ENCODE measurements around the gene DPY19L1.
"Not testable (repeated sequence)": the region's sequence is repeated elsewhere in the genome, so short reads cannot be mapped to it uniquely, and the experiment has no call there.

The DPY19L1 gene

DNA sequence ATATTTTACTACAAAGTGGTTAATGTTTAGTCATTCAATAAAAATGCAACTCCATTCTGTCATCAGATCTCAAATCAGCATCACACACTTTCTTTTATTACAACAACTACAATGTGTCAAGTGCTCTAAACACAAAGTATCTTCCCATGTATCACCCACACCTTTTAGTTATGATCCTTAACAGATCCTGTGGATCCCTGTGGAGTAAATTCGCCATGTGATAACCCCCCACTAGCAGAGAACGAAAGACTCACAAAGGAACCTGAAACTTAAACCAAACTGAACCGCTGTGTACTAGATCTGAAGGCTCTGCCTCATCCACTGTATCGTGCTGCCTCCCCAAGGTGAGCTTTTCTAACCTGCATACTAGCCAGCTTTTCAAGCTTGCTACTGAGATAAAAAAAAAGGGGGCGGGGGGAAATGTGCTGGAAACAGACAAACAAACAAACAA lies 1.7 kb downstream of the DPY19L1 start:
- FAIRE-seq (peak; percentile 53), DNase-seq (ENCODE audit: low spot score) (peak; percentile 44)

DNA sequence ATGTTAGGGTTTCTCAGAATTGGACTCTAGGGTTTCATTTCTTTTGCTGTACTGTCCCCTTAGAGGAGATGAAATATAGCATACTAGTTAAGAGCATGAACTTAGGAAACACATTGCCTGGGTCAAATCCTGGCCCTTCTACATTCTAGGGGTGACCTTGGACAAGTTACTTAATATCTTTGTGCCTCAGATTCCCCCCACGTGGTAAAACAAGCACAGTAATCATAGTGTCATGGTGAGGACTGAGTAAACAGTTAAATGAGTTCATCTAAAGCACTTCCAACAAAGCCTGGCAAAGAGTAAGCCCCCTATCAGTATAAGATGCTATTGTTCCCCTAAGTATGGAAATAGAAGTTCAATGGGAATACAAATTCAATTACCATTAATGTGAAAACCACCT lies 5.1 kb downstream of the DPY19L1 start:
- FAIRE-seq, result no peak
- DNase-seq (ENCODE audit: low spot score), result no peak

DNA sequence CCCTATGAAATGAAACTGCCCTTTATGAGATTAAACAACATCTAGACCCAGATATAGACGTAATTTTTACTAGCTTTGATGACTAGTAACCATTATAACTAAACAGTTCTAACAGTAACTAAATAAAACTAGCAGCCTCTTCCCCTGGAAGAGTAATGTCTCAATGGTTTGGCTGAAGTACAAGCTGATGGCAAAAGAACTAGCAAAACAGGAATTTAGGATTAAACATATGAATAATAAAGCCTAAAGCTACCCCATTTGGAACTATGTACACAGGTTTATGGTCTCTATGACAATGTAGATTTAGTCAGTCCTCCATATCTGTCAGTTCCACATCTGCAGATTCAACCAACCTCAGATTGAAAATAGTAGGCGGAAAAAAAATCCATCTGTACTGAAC lies 6.4 kb downstream of the DPY19L1 start:
- no peak for FAIRE-seq
- no peak for DNase-seq (ENCODE audit: low spot score)

DNA sequence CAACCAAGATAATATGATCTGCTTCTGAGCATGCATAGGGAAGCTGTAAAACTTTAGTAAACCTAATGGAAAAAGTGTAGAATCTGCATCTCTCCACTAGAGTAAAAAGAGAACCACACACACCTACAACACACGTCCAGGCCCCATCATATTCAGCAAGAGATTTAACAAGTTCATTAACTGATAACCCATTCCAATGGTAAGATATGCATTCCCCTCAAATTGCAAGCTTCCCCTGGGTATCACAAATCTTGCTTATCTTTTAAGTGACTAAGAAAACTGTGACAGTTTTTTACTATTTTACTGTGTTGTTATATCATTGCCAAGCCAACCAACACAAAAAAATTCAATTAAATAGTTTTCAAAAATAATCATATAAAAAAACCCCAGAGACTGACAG lies 8.0 kb downstream of the DPY19L1 start:
- DNase-seq (ENCODE audit: low spot score) (no peak), FAIRE-seq (no peak)

DNA sequence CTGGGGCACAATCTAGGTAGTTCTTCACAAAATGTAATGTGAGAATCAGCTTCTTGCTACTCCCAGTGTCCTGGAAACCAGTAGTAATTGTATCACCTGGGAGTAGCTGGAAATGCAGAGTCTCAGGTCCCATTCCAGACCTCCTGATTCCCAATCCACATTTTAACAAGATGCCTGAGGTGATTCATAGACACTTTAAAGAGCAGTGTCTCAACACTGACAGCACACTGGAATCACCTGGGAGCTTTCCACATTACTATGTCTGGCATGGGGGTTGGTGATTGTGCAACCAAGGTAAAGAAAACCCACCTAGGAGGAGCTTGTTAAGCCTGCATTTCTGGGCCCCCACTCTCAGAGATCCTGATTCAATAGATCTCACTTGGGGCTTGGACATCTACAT lies 11.1 kb downstream of the DPY19L1 start:
- DNase-seq (ENCODE audit: low spot score), result no peak
- no peak for FAIRE-seq

DNA sequence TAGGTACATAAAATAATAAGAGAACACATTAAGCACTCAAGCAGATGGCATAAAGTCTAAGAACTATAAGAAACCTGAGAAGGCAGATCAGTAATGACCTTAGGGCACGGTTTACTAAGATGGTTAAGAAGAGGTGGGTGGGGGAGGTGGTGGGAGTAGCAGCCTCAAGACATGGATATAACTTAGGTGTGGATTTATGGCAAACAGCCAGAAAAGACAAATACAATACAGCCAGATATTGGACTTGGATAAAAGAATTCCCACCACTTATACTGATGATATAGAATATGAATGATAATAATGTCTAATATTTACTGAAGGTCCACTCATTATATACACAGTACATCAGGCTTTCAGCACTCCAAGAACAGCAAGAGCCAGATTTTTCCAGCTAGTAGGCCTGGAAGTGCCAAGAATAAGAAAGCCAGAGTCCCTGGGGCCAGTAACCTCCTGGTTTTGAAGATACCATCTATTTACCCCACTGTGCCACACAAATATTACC lies 11.9 kb downstream of the DPY19L1 start:
- no peak for FAIRE-seq
- no peak for DNase-seq (ENCODE audit: low spot score)

DNA sequence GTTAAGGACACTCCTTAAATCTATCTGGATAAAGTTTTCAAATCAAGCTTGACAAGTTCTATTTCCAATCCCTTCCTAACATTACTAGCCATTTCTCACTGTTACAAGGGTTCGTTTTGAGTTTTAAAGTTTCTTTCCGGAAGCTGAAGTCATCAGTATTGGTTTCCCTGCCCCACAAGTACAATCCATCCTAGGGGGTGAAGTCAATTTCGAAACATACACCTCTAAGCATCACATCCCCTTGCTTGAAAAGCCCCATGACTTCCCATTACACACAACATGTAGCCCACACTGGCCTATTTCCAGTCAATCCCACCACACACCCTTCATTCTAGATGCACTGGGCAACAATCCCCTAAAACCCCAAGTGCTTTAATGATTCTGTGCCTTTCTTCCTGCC lies 13.0 kb downstream of the DPY19L1 start:
- FAIRE-seq (no peak), DNase-seq (ENCODE audit: low spot score) (no peak)

DNA sequence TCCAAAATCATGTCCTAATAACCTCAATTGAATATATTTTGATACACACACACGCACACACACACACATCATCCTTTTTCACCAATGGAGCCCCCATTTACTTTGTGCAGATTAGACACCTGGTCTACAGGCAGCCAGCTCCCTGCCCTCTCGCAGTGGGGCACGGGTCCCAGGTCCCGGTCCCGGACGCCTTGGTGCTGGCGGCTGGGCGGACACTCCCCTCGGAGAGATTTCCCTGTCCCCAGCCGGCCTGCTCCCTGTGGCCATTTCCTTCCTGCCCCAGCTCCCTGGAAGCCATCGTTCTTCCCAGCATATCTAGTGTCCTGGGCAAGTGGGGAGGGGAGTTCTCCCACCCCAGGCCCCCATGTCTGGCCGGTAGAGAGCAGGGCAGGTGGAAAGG lies 14.6 kb downstream of the DPY19L1 start:
- FAIRE-seq, result no peak

DNA sequence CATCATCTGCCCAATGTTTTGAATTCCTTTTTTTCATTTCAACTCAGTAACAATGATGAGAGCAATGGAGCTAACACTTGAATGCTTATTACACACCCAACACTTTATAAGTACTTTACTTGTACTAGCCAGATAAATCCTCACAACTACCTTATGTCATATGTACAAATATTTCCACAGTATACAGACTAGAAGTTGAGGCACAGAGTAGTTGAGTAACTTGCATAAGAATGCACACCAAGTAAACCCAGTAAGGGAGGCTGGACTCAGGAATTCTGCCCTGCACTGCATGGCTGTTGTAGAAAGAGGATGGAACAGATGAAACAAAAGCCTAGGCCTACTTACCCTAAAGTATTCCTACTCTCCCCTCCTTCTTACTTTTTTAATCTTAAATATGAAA lies 15.8 kb downstream of the DPY19L1 start:
- DNase-seq (ENCODE audit: low spot score) (no peak), FAIRE-seq (no peak)

More for the DNA sequence above, 14.6 kb downstream of the DPY19L1 start:
- DNase-seq (ENCODE audit: low spot score), result no peak

DNA sequence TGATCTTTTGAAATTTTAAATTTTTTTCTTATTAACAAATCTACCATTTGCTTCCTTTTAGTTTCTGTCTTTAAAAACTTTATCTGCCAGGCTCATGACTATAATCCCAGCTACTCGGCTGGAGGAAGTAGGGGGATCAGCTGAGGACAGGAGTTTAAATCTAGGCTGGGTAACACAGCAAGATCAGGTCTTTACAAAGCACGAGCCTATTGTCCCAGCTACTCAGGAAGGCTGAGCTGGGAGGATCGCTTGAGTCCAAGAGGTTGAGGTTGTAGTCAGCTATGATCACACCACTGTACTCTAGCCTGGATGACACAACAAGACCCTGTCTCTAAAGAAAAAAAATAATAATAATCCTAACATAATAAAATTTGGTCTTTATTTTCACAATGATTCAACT lies 17.5 kb downstream of the DPY19L1 start:
- FAIRE-seq (no peak), DNase-seq (ENCODE audit: low spot score) (no peak)

DNA sequence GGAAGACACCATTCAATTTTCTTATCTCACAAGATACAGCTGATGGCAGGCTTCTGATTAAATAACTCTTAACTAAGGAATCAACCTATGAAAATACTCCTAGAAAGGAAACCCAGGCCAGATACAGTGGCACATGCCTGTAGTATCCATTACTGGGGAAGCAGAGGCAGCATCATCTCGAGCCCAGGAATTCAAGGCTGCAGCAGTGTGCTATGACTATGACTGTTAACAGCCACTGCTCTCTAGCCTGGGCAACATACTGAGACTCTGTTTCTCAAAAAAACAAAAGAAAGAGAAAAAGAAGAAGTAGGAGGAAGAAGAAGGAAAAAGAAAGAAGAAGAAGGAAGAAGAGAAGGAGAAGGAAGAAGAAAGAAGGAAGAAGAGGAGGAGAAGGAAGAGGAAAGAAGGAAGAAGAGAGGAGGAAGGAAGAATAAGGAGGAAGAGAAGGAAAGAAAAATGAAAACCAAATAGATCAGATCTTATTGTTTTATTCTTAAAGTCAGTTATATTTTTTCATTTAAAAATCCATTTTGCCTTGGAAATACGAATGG lies 18.0 kb downstream of the DPY19L1 start:
- DNase-seq (ENCODE audit: low spot score), result no peak

DNA sequence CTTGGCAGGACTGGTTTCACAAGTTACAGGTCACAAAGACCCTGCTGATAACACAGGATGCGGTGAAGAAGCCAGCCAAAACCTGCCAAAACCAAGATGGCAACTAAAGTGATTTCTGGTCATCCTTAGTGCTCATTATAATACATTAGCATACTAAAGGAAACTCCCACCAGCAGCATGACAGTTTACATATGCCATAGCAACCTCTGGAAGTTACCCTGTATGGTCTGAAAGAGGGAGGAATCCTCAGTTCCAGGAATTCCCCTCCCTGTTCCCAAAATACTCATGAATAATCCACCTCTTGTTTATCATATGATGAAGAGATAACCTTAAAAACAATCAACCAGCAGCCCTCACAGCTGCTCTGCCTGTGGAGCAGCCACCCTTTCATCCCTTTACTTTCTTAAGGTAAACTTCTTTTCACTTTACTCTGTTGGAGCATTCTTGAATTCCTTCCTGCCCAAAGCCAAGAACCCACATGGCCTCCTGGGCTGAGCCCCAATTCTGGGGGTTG lies 21.9 kb downstream of the DPY19L1 start:
- no peak for FAIRE-seq
- no peak for DNase-seq (ENCODE audit: low spot score)

More for the DNA sequence above, 18.0 kb downstream of the DPY19L1 start:
- no peak for FAIRE-seq

DNA sequence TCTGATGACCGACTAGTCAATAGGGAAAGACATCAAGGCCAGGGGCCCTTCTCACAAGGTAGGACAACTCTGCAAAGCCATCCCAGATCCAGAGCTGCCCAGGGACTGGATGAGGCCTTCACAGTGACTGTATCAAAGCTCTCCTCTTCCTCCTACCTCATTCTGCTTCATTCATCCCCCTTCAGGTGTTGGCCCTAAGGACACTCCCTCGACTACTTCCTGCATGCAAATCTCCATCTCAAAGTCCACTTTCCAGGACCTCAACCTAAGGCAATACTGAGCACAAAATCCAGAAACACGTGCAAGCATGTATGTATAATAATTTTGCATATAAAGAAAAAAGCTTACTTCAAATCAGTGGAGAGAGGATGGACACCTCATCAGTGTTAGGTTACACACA lies 25.1 kb downstream of the DPY19L1 start:
- FAIRE-seq, result no peak
- no peak for DNase-seq (ENCODE audit: low spot score)

DNA sequence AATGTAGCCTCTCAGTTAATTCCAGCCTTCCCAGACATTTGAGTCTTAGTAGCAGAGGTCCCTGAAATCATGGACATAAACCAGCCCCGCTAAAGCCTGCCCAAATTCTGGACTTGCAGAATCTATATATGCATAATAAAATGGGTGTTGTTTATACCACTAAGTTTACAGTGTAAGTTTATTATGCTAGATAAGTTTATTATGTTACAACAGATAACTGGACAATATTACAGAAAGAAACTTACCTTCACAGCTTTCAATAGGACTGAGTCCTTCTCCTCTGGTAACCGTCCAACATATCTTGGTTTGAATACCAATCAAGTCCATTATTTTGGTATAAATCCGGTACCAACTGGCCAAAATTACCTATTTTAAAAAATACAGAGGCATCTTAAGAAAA lies 26.2 kb downstream of the DPY19L1 start:
- no peak for FAIRE-seq

DNA sequence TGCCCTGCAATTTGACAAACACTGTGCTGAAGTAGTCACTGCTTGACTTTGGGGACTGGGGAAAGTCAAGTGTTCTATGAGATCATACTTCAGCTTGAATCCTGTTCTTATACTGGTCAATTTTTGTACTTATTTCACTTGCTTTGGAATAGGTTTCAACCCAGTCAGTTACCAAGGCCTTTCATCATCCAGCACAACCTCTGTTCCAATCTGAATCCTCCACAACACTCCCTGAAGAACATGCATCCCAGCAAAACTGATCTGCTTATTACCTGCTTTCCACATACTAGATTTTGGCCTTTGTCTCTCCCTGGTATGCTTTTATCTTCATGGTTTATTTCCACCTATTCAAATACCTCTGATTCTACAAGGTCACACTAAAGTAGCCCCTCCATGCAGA lies 29.5 kb downstream of the DPY19L1 start:
- FAIRE-seq, result no peak
- no peak for DNase-seq (ENCODE audit: low spot score)

More for the DNA sequence above, 26.2 kb downstream of the DPY19L1 start:
- no peak for DNase-seq (ENCODE audit: low spot score)

DNA sequence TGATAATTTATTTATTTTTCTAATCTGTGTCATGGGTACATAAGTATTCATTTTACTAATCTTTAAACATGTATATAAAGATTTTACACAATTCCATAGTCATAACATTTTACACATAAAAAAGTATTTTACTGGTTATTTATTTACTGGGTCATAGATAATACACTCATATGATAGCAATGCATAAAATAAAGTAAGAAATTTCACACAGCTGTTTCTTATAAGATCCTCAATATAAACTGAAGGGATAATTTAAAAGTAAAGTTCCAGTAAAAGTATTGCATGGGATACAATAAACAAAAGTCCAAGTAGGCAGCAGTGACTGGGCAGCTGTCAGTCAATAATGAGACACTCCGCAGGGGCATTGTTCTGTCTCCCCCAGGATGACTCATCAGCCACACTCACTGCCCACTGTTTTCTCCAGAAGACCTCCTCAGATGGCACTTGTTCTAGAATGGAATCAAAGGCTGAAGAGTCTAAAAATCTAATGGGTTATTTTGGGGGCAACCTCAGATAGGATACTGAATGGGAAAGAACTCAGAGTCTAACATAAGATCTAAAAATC lies 32.7 kb downstream of the DPY19L1 start:
- no peak for FAIRE-seq
- DNase-seq (ENCODE audit: low spot score), result peak; percentile 59

DNA sequence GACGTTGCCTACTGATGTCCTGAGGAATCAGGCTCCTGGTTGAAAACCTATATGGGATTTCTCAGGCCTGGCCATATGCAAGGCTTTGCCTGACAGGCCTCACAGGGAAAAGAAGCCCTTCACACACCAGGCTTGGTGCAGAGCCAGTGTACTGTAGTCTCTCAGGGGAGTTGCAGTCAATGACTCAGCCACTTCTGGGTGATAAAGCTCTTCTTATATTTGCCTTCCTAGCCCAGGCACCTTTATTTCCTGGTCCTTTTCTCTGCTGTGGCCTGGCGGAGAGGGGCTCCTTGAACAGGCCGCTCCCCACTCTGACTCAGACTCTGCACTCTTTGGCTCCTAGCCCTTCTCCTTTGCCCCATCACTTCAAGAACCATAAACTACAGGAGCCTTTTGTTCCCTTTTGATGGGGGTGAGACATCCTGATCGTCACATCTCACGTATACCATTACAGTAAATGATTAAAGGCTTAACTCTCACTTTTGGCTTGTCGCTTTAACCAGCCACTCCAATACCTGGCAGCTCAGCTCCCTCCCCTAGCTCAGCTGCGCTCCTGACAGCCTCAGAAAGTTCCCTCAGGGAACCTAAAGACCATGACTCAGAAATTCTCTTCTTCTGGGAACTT lies 33.5 kb downstream of the DPY19L1 start:
- DNase-seq (ENCODE audit: low spot score), result peak; percentile 99
- FAIRE-seq, result peak; percentile 98

DNA sequence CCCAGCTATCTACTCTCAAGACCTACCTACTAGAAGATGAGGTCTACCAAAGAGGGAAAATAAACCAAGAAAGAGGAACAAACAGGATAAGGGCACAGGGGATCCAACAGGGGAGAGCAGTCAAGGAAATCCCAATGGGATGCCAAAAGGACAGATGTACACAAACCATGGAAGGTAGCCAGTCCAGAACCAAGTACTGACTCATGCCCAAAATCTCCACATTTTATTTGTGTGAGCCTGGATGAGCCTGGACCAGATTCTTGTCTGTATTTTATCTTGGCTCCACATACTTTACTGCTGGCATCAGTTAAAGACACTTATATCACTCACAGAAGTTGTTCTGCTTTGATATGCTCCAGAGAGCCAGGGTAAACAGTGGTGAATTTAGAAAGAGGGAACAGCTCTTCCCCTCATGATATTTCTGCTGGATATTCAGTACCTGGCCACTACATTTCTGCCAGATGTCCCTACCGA lies 34.1 kb downstream of the DPY19L1 start:
- FAIRE-seq, result not testable (repeated sequence)
- DNase-seq (ENCODE audit: low spot score), result peak; percentile 76

DNA sequence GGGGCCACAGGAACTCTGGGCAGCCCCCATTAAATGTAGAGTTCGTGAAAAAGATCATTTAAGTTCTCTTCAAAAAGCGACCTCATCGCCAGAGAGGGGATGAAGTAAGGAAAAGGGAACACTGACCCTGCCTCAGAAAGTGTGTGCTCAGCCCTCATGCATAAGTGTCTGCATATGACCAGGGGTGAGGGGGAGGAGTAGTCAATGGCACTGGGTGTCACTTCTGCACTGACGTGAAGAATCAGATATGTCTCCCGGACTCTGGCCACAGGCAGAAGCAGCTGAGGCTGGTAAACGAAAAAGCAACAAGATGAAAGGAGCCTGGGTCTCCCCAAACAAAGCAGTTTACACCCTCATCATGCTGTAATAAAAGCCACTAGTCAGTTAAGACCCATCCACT lies 39.0 kb downstream of the DPY19L1 start:
- not testable (repeated sequence) for FAIRE-seq; DNase-seq (ENCODE audit: low spot score)

DNA sequence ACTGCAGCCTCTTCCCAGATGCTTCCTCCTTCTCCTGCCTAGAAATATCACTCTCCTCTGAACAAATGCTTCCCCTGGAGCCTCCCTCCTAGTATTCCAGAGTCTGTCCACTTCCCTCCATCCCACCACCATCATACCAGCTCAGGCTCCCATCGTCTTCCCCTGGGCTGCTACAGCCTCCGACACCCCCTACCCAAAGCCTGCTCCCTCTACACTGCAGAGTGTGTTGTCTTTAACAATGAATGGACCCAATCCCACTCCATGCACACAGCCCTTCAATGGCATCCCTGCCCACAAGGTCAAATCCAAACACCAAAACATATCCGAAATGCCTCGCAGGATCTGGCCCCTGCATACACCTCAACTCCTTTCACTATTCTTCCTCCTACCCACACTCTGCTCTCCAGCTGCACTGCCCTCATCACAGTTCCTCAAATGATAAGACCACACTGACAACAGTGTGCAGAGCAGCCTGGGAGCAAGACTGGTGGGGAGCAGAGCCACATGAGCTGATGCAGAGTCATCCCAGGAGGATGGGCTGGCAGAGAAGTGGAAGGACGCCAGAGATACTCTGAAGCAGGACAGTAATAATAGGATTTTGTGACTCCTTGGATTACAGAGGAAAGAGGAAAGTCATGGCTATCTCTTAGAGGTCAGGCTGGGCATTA lies 40.7 kb downstream of the DPY19L1 start:
- DNase-seq (ENCODE audit: low spot score); FAIRE-seq: not testable (repeated sequence)

DNA sequence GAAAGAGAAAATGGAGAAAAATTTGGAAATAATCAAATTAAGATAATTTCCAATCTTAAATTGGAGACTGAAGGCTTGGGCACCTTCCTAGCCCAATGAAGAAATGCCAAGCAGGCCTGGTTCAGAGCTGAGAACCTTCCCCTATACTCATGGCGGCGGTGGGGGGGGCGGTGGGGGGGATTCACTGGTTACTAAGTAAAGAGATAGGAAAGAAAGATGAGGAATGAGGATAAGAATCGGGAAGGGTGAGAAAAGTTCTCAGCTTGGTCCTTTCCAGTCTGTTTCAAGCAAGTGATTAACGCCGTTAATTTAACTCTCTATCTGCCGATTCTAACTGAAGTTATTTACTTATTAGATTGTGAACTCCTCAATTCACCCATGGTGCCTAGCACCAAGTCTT lies 41.5 kb downstream of the DPY19L1 start:
- DNase-seq (ENCODE audit: low spot score) (no peak), FAIRE-seq (no peak)

Data from RCC 7860 (cell line).